ENCODE data around the gene ZNF81.
"Not testable (repeated sequence)": the region's sequence is repeated elsewhere in the genome, so short reads cannot be mapped to it uniquely, and the experiment has no call there.

The ZNF81 gene

GRCh38 chrX:47836164-47837072 is at the start of gene ZNF81:
ZNF81 (plus strand) TSS chrX:47836902; CDS start chrX:47846268, 9,366 bp downstream.
- Histone ChIP-seq H3K36me3 (ENCODE audit: control insufficient read depth, insufficient read depth, low read length) (no peaks in the 10 kb centered on the region), H3K9ac (ENCODE audit: low read depth, low read length) (peak within 1 kb of the TSS; percentile 14; the same call in 1 of the 2 replicates), H3K27me3 (ENCODE audit: control insufficient read depth, insufficient read depth, low read length) (no peaks in the 10 kb centered on the region), H3K4me3 (ENCODE audit: low read depth, low read length) (peak within 1 kb of the TSS; percentile 79), H3K27ac (ENCODE audit: low read depth, low read length) (peak within 1 kb of the TSS; percentile 82), H3K4me1 (ENCODE audit: control insufficient read depth, insufficient read depth, low read length) (peaks cover 6% of the 10 kb centered on the region; the same call in 1 of the 2 replicates), H3K9me3 (ENCODE audit: control insufficient read depth, insufficient read depth, low read length) (peaks cover 22% of the 10 kb centered on the region)

DNA sequence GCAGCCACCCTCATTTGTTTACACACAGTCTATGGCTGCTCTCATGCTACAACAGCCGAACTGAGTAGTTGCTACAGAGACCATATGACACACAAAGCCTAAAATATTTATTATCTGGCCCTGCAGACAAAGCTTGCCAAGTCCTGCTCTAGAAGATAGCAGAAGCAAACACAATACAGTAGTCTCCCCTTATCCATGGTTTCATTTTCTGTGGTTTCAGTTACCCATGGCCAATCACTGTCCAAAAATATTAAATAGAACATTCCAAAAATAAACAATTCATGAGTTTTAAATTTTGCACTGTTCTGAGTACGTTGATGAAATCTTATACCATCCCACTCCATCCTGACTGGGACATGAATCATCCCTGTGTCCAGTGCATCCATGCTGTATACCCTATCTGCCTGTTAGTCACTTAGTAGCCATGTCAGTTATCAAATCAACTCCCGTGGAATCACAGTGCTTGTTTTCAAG is 40.2 kb upstream of the ZNF81 start:
- no peak overlapping the region for H3K9ac ChIP-seq (ENCODE audit: low read depth, low read length)
- no peaks in the 10 kb centered on the region for H3K27me3 ChIP-seq (ENCODE audit: control insufficient read depth, insufficient read depth, low read length)
- H3K4me3 ChIP-seq (ENCODE audit: low read depth, low read length) = no peak overlapping the region
- H3K27ac ChIP-seq (ENCODE audit: low read depth, low read length) = no peak overlapping the region
- no peaks in the 10 kb centered on the region for H3K4me1 ChIP-seq (ENCODE audit: control insufficient read depth, insufficient read depth, low read length)
- peaks cover 32% of the 10 kb centered on the region for H3K9me3 ChIP-seq (ENCODE audit: control insufficient read depth, insufficient read depth, low read length)
- H3K36me3 ChIP-seq (ENCODE audit: control insufficient read depth, insufficient read depth, low read length) = no peaks in the 10 kb centered on the region

GRCh38 chrX:47797084-47797483 is 39.6 kb upstream of the ZNF81 start:
- H3K9ac ChIP-seq (ENCODE audit: low read depth, low read length) = no peak overlapping the region
- peaks cover 34% of the 10 kb centered on the region for H3K9me3 ChIP-seq (ENCODE audit: control insufficient read depth, insufficient read depth, low read length)

DNA sequence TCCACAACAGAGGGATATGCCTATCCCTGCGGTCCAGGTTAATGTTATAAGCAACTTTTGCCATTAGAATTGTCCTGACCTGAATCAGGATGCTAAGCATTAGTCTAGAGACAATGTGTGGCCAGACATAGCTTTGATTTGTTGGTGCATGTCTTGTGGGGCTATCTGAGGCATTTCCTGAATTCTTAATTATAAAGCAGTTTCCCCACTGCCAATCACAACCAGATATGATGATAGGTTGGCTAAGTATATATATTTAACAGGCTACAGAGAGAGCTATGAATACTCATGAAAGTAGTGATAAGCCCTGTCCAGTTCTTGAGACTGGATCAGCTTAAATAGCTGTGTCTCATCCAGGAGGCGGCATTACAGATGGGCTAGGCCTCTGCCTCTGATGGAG is 37.8 kb upstream of the ZNF81 start:
- Histone ChIP-seq H3K27me3 (ENCODE audit: control insufficient read depth, insufficient read depth, low read length) (no peaks in the 10 kb centered on the region), H3K9ac (ENCODE audit: low read depth, low read length) (no peak overlapping the region), H3K9me3 (ENCODE audit: control insufficient read depth, insufficient read depth, low read length) (peaks cover 26% of the 10 kb centered on the region), H3K4me3 (ENCODE audit: low read depth, low read length) (no peak overlapping the region), H3K27ac (ENCODE audit: low read depth, low read length) (no peak overlapping the region), H3K4me1 (ENCODE audit: control insufficient read depth, insufficient read depth, low read length) (no peaks in the 10 kb centered on the region), H3K36me3 (ENCODE audit: control insufficient read depth, insufficient read depth, low read length) (no peaks in the 10 kb centered on the region)

More at GRCh38 chrX:47797084-47797483, 39.6 kb upstream of the ZNF81 start:
- H3K4me3 ChIP-seq (ENCODE audit: low read depth, low read length) = no peak overlapping the region
- H3K4me1 ChIP-seq (ENCODE audit: control insufficient read depth, insufficient read depth, low read length) = no peaks in the 10 kb centered on the region
- H3K27me3 ChIP-seq (ENCODE audit: control insufficient read depth, insufficient read depth, low read length) = no peaks in the 10 kb centered on the region
- H3K27ac ChIP-seq (ENCODE audit: low read depth, low read length) = no peak overlapping the region
- H3K36me3 ChIP-seq (ENCODE audit: control insufficient read depth, insufficient read depth, low read length) = no peaks in the 10 kb centered on the region

DNA sequence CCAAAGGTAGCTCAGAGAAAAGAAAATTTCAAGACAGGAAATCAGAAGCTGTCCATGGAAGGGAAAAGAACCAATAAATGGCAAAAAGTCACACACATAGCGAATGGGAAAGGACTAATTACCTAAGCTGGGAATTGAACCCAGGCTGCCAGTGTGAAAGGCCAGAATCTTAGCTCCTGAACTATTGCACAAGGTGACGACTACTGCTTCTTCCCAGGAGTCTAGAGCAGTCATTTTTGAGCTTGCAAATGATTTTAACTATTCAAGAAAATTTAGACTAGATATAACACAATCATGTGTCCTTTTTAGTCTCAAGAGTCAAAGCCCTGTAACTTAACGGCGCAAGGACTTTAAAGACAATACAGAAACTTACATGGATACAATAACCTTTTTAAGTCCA is 34.1 kb upstream of the ZNF81 start:
- H3K9me3 ChIP-seq (ENCODE audit: control insufficient read depth, insufficient read depth, low read length) = peaks cover 14% of the 10 kb centered on the region
- no peaks in the 10 kb centered on the region for H3K27me3 ChIP-seq (ENCODE audit: control insufficient read depth, insufficient read depth, low read length)
- H3K9ac ChIP-seq (ENCODE audit: low read depth, low read length) = no peak overlapping the region
- H3K36me3 ChIP-seq (ENCODE audit: control insufficient read depth, insufficient read depth, low read length) = no peaks in the 10 kb centered on the region
- H3K4me3 ChIP-seq (ENCODE audit: low read depth, low read length) = no peak overlapping the region
- peaks cover 10% of the 10 kb centered on the region for H3K4me1 ChIP-seq (ENCODE audit: control insufficient read depth, insufficient read depth, low read length)
- H3K27ac ChIP-seq (ENCODE audit: low read depth, low read length) = no peak overlapping the region

- not testable (repeated sequence) for H3K9ac ChIP-seq (ENCODE audit: low read depth, low read length); H3K36me3 ChIP-seq (ENCODE audit: control insufficient read depth, insufficient read depth, low read length); H3K27ac ChIP-seq (ENCODE audit: low read depth, low read length); H3K27me3 ChIP-seq (ENCODE audit: control insufficient read depth, insufficient read depth, low read length); H3K4me3 ChIP-seq (ENCODE audit: low read depth, low read length)
- Histone ChIP-seq H3K9me3 (ENCODE audit: control insufficient read depth, insufficient read depth, low read length) (peaks cover 14% of the 10 kb centered on the region), H3K4me1 (ENCODE audit: control insufficient read depth, insufficient read depth, low read length) (peaks cover 15% of the 10 kb centered on the region)
Observed at GRCh38 chrX:47803103-47803502, 33.6 kb upstream of the ZNF81 start.

DNA sequence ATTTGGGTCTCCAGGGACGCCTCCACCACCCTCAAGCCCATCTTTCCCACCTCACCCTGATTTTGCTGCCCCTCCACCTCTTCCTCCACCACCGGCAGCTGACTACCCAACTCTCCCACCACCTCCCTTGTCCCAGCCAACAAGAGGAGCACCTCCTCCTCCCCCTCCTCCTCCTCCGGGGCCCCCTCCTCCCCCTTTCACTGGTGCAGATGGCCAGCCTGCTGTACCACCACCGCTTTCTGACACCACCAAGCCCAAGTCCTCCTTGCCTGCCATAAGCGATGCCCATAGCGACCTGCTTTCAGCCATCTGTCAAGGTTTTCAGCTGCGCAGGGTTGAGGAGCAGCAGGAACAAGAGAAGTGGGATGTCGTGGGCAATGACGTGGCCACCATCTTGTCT is 32.4 kb upstream of the ZNF81 start:
- Histone ChIP-seq H3K27me3 (ENCODE audit: control insufficient read depth, insufficient read depth, low read length) (no peaks in the 10 kb centered on the region), H3K4me1 (ENCODE audit: control insufficient read depth, insufficient read depth, low read length) (peaks cover 16% of the 10 kb centered on the region), H3K36me3 (ENCODE audit: control insufficient read depth, insufficient read depth, low read length) (no peaks in the 10 kb centered on the region)

GRCh38 chrX:47805844-47806243 is 30.9 kb upstream of the ZNF81 start:
- H3K9ac ChIP-seq (ENCODE audit: low read depth, low read length); H3K4me3 ChIP-seq (ENCODE audit: low read depth, low read length); H3K27me3 ChIP-seq (ENCODE audit: control insufficient read depth, insufficient read depth, low read length); H3K27ac ChIP-seq (ENCODE audit: low read depth, low read length); H3K36me3 ChIP-seq (ENCODE audit: control insufficient read depth, insufficient read depth, low read length): not testable (repeated sequence)
- Histone ChIP-seq H3K9me3 (ENCODE audit: control insufficient read depth, insufficient read depth, low read length) (peaks cover 13% of the 10 kb centered on the region; the same call in 1 of the 2 replicates), H3K4me1 (ENCODE audit: control insufficient read depth, insufficient read depth, low read length) (peaks cover 16% of the 10 kb centered on the region)

More for the DNA sequence above, 32.4 kb upstream of the ZNF81 start:
- peaks cover 18% of the 10 kb centered on the region for H3K9me3 ChIP-seq (ENCODE audit: control insufficient read depth, insufficient read depth, low read length)
- H3K9ac ChIP-seq (ENCODE audit: low read depth, low read length) = no peak overlapping the region
- H3K4me3 ChIP-seq (ENCODE audit: low read depth, low read length) = no peak overlapping the region
- no peak overlapping the region for H3K27ac ChIP-seq (ENCODE audit: low read depth, low read length)

- H3K4me3 ChIP-seq (ENCODE audit: low read depth, low read length); H3K9ac ChIP-seq (ENCODE audit: low read depth, low read length); H3K9me3 ChIP-seq (ENCODE audit: control insufficient read depth, insufficient read depth, low read length); H3K27me3 ChIP-seq (ENCODE audit: control insufficient read depth, insufficient read depth, low read length); H3K36me3 ChIP-seq (ENCODE audit: control insufficient read depth, insufficient read depth, low read length): not testable (repeated sequence)
- H3K4me1 ChIP-seq (ENCODE audit: control insufficient read depth, insufficient read depth, low read length) = peaks cover 16% of the 10 kb centered on the region
- H3K27ac ChIP-seq (ENCODE audit: low read depth, low read length) = peak overlapping the region; percentile 50
Observed at GRCh38 chrX:47806415-47807271, 30.1 kb upstream of the ZNF81 start.

GRCh38 chrX:47807272-47807538 is 29.5 kb upstream of the ZNF81 start:
- Histone ChIP-seq H3K27ac (ENCODE audit: low read depth, low read length) (peak overlapping the region; percentile 28), H3K4me1 (ENCODE audit: control insufficient read depth, insufficient read depth, low read length) (peaks cover 16% of the 10 kb centered on the region), H3K9me3 (ENCODE audit: control insufficient read depth, insufficient read depth, low read length) (peaks cover 12% of the 10 kb centered on the region; the same call in 1 of the 2 replicates)
- not testable (repeated sequence) for H3K36me3 ChIP-seq (ENCODE audit: control insufficient read depth, insufficient read depth, low read length); H3K9ac ChIP-seq (ENCODE audit: low read depth, low read length); H3K4me3 ChIP-seq (ENCODE audit: low read depth, low read length); H3K27me3 ChIP-seq (ENCODE audit: control insufficient read depth, insufficient read depth, low read length)

- Histone ChIP-seq H3K27ac (ENCODE audit: low read depth, low read length) (no peak overlapping the region), H3K36me3 (ENCODE audit: control insufficient read depth, insufficient read depth, low read length) (no peaks in the 10 kb centered on the region), H3K4me3 (ENCODE audit: low read depth, low read length) (no peak overlapping the region), H3K9ac (ENCODE audit: low read depth, low read length) (no peak overlapping the region), H3K4me1 (ENCODE audit: control insufficient read depth, insufficient read depth, low read length) (peaks cover 16% of the 10 kb centered on the region), H3K27me3 (ENCODE audit: control insufficient read depth, insufficient read depth, low read length) (no peaks in the 10 kb centered on the region), H3K9me3 (ENCODE audit: control insufficient read depth, insufficient read depth, low read length) (peaks cover 12% of the 10 kb centered on the region; the same call in 1 of the 2 replicates)
Observed at GRCh38 chrX:47807548-47807947, 29.2 kb upstream of the ZNF81 start.
